MCF 10A (cell line): ENCODE measurements around the gene ABCC1. TPM values are rescaled to one million over a fixed set of nuclear protein-coding genes. Genes with fewer than 3 reads are reported as not detected.
"Not testable (repeated sequence)": the region's sequence is repeated elsewhere in the genome, so short reads cannot be mapped to it uniquely, and the experiment has no call there.

Experiments used
- BruUV-seq: library from RNA; stranded (reverse); fragments of 400-500 nt; replicated peaks from 2 replicates; lab custom pipeline; 2021; lab: Mats Ljungman, UMichigan
- CTCF ChIA-PET: fragments of 300-600 bp; sonication (Branson Sonifier 250); formaldehyde crosslinking; extraction: SDS; loops from one replicate; lab custom pipeline; 2021; ENCODE audit warnings: antibody characterized with exemption, inconsistent platforms; lab: Yijun Ruan, JAX
- POLR2A ChIA-PET: fragments of 300-600, 350-650 bp; sonication (Branson Sonifier 250); formaldehyde crosslinking; extraction: SDS; loops from one replicate; lab custom pipeline; 2020; ENCODE audit warnings: antibody characterized with exemption, inconsistent platforms; lab: Yijun Ruan, JAX
- DNase-seq: peaks from one replicate; pipeline ENCODE4 v3.0.0-alpha.2; 2018; ENCODE audit not compliant: unreplicated experiment
- H3K27ac Mint-ChIP-seq: one replicate; pipeline ENCODE4 v1.8.0; 2022; ENCODE audit warnings: mild to moderate bottlenecking, low read depth, mixed read lengths; ENCODE audit not compliant: unreplicated experiment
- H3K27me3 Mint-ChIP-seq: one replicate; pipeline ENCODE4 v1.8.0; 2022; ENCODE audit warnings: mixed read lengths; ENCODE audit not compliant: insufficient read depth, unreplicated experiment
- H3K36me3 Mint-ChIP-seq: one replicate; pipeline ENCODE4 v1.8.0; 2022; ENCODE audit warnings: mild to moderate bottlenecking, moderate library complexity, mixed read lengths; ENCODE audit not compliant: insufficient read depth, unreplicated experiment
- H3K4me1 Mint-ChIP-seq: one replicate; pipeline ENCODE4 v1.8.0; 2022; ENCODE audit warnings: mixed read lengths; ENCODE audit not compliant: insufficient read depth, unreplicated experiment
- H3K4me3 Mint-ChIP-seq: one replicate; pipeline ENCODE4 v1.8.0; 2022; ENCODE audit warnings: mild to moderate bottlenecking, moderate library complexity, mixed read lengths; ENCODE audit not compliant: unreplicated experiment
- H3K9me3 Mint-ChIP-seq: one replicate; pipeline ENCODE4 v1.8.0; 2022; ENCODE audit warnings: mixed read lengths; ENCODE audit not compliant: unreplicated experiment
- CTCF ChIP-seq: fragments of 200-600 bp; IDR thresholded peaks from one replicate; pipeline ENCODE4 v1.8.0; 2022; ENCODE audit warnings: antibody characterized with exemption, mild to moderate bottlenecking; ENCODE audit not compliant: unreplicated experiment
- intact Hi-C: fragments of 100-400 bp; cut with micrococcal nuclease; formaldehyde crosslinking; loops from 2 replicates; pipeline ENCODE4 v1.14.1; 2022
- total RNA-seq: library from RNA; stranded (reverse); gene quantifications from 2 replicates; pipeline ENCODE4 v1.2.3, GENCODE V29; 2022

Gene ABCC1
- total RNA-seq, 1 experiment from 2014 or later = 72.5 TPM

GRCh38 chr16:16188827-16189226, 239.4 kb downstream of the ABCC1 start:
- Mint-ChIP-seq H3K4me3 (no peak overlapping the region), H3K27ac (no peak overlapping the region), H3K36me3 (no peaks in the 10 kb centered on the region), H3K9me3 (no peaks in the 10 kb centered on the region), H3K27me3 (peaks cover 14% of the 10 kb centered on the region), H3K4me1 (no peaks in the 10 kb centered on the region)
- intact Hi-C loops = no loop called here
- CTCF ChIA-PET = interaction anchor here (1.1 to 1.2 kb wide), 3 partner anchors 9 to 314 kb away, joined by 3 read pairs; no protein-coding TSS in a partner anchor
- no peak for TF ChIP-seq CTCF
- BruUV-seq = no TSS peak
- DNase-seq = no peak
- POLR2A ChIA-PET = no interaction called here

- no peak overlapping the region for H3K27ac Mint-ChIP-seq
- no TSS peak for BruUV-seq
Observed at GRCh38 chr16:16189842-16190241, 240.4 kb downstream of the ABCC1 start.

GRCh38 chr16:16190546-16190945, 241.1 kb downstream of the ABCC1 start:
- no peak overlapping the region for H3K4me3 Mint-ChIP-seq
- POLR2A ChIA-PET = no interaction called here

More at GRCh38 chr16:16189842-16190241, 240.4 kb downstream of the ABCC1 start:
- Mint-ChIP-seq H3K36me3 (no peaks in the 10 kb centered on the region), H3K4me1 (no peaks in the 10 kb centered on the region), H3K9me3 (no peaks in the 10 kb centered on the region), H3K4me3 (no peak overlapping the region), H3K27me3 (peaks cover 14% of the 10 kb centered on the region)
- no peak for DNase-seq
- no peak for TF ChIP-seq CTCF
- POLR2A ChIA-PET = no interaction called here
- CTCF ChIA-PET = interaction anchor here (0.6 kb wide), 1 partner anchor 411 kb away, joined by 4 read pairs; no protein-coding TSS in a partner anchor
- intact Hi-C loops = loop anchor here (10.0 kb wide), 1 partner anchor 315 kb away; no protein-coding TSS in a partner anchor

GRCh38 chr16:16190966-16191365, 241.6 kb downstream of the ABCC1 start:
- DNase-seq, H3K4me1 Mint-ChIP-seq, H3K4me3 Mint-ChIP-seq, BruUV-seq, CTCF ChIA-PET, H3K27ac Mint-ChIP-seq, H3K36me3 Mint-ChIP-seq, H3K9me3 Mint-ChIP-seq, POLR2A ChIA-PET: not testable (repeated sequence)
- intact Hi-C loops = loop anchor here (10.0 kb wide), 1 partner anchor 316 kb away; no protein-coding TSS in a partner anchor
- peaks cover 14% of the 10 kb centered on the region for H3K27me3 Mint-ChIP-seq

More at GRCh38 chr16:16190546-16190945, 241.1 kb downstream of the ABCC1 start:
- intact Hi-C loops = loop anchor here (10.0 kb wide), 1 partner anchor 316 kb away; no protein-coding TSS in a partner anchor
- H3K36me3 Mint-ChIP-seq = no peaks in the 10 kb centered on the region
- no peak for TF ChIP-seq CTCF
- CTCF ChIA-PET = interaction anchor here (0.6 kb wide), 1 partner anchor 412 kb away, joined by 4 read pairs; no protein-coding TSS in a partner anchor
- no peak for DNase-seq
- H3K9me3 Mint-ChIP-seq = no peaks in the 10 kb centered on the region
- BruUV-seq = no TSS peak
- peaks cover 14% of the 10 kb centered on the region for H3K27me3 Mint-ChIP-seq
- no peaks in the 10 kb centered on the region for H3K4me1 Mint-ChIP-seq
- H3K27ac Mint-ChIP-seq = no peak overlapping the region
